ENCODE results near the gene SALL2.

GRCh38 chr14:21505012-21505553 is 21.1 kb downstream of the SALL2 start:
- TF ChIP-seq CTCF (IDR thresholded peaks at IDR 0.05; ENCODE audit: poor library complexity) (no peak), EZH2 (IDR thresholded peaks at IDR 0.05; ENCODE audit: borderline replicate concordance) (no peak)

Measured in hepatocyte (in vitro differentiated cells).